ENCODE data around the gene RFNG.

DNA sequence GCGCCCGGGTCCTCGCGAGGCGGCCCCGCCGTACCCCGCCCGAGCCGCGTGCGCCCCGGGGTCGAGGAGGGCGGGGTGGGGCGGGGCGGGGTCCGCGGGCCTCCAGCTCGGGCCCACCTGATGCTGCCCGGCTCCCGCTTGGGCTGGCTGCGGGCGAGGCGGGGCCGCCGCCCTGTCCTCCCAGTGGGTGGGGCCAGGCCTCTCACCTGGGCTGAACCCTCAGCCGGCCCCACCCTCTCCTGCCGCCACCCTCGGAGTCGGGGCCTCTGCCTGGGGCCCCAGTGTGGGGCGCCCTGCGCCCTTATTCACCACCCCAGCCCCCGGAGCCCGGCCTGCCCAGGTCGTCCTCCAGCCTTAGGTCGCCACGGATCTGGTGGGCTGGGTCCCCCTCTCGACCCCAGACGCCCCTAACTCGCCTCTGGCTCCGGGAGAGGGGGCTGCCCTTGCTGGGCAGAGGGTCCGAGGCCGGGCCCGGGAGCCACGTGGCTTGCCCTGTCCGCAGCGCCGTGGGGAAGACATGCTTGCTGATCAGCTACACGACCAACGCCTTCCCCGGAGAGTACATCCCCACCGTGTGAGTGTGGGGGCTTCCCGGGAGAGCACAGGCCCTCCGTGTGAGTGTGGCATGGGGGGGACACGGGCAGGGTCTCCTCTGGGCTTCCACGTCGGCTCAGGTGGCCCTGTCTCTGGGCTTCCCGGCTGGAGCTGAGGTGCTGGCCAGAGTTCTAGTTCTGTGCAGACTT lies 19.6 kb downstream of the RFNG start:
- TF ChIP-seq POLR2A (IDR thresholded peaks at IDR 0.05) (no peak), CTCF (IDR thresholded peaks at IDR 0.05) (no peak)

All from testis (tissue), 2 donors.